ENCODE measurements around the gene ZNF217. TPM values are rescaled to one million over a fixed set of nuclear protein-coding genes. Genes with fewer than 3 reads are reported as not detected.
A peak's percentile ranks its signal among the peaks of the same experiment; 100 is the strongest.

The ZNF217 gene
- total and polyA plus RNA-seq, 9 of the 15 experiments (the other 6 are each of a cell fraction or from before 2014, with no cell fraction given) = 3.0 to 41.8 (median 16.8) TPM

DNA sequence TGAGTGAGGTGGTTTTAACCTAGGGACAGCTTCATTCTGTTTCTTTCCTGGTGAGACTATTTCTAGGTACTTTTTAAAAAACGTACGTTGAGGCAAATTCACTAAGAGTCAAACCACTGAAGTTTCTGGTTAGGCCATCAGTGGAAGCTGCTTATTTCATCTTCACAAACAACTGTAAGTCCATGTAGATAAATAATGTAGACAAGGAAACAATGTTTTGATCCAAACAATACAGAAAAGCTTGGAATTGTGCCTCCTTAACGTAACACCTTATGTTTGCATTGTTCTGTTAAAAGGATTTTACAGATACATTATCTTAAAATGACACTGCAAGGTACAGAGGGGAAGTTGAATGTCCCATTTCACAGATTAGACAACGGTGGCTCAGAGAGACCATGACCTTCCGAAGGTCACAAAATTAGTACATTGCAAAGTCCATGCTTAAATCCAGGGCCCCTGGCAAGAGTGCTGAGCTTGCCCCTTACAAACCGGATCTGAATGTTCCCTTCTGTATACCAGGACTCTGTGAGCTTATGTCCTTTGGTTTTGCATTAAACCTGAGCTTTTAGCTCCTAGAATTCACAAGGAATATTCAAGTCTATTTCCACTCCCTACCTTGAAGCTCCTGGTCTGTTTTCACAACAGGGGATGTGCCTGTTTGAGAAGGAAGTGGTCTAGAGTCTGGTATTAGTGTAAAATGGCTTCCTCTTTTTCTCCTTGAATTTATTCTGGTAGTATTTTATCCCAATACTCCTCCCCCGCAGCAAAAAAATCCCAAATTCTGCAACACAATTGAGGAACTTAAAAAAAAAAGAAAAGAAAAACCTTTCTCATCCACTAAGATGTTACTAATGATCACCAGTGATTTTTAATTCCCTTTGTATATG is 28.9 kb upstream of the ZNF217 start (continued):
- TF ChIP-seq, protein P1, sequence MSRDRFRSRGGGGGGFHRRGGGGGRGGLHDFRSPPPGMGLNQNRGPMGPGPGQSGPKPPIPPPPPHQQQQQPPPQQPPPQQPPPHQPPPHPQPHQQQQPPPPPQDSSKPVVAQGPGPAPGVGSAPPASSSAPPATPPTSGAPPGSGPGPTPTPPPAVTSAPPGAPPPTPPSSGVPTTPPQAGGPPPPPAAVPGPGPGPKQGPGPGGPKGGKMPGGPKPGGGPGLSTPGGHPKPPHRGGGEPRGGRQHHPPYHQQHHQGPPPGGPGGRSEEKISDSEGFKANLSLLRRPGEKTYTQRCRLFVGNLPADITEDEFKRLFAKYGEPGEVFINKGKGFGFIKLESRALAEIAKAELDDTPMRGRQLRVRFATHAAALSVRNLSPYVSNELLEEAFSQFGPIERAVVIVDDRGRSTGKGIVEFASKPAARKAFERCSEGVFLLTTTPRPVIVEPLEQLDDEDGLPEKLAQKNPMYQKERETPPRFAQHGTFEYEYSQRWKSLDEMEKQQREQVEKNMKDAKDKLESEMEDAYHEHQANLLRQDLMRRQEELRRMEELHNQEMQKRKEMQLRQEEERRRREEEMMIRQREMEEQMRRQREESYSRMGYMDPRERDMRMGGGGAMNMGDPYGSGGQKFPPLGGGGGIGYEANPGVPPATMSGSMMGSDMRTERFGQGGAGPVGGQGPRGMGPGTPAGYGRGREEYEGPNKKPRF (IDR thresholded peaks at IDR 0.05; ENCODE audit: low read depth, low read length) = no peak
- no peak for TF ChIP-seq ZNF764 (CRISPR knock-in tag; IDR thresholded peaks at IDR 0.05; ENCODE audit: low read depth)
- no peak for TF ChIP-seq TCF7 (IDR thresholded peaks at IDR 0.05; ENCODE audit: borderline replicate concordance)
- no peak for TF ChIP-seq ZC3H11A (IDR thresholded peaks at IDR 0.05; ENCODE audit: low read depth, low read length)
- no peak for TF ChIP-seq SMARCA4 (IDR thresholded peaks at IDR 0.05)
- 0 out of 2 replicates have a peak, but pooled peaks have one; percentile 9 for TF ChIP-seq OTX1 (CRISPR knock-in tag; IDR thresholded peaks at IDR 0.05)
- TF ChIP-seq IRF2 (CRISPR knock-in tag; IDR thresholded peaks at IDR 0.05) = no peak
- 0 out of 4 replicates have a peak, but pooled peaks of 1 of the 2 experiments have one; percentile 42 for TF ChIP-seq HDAC1 (IDR thresholded peaks at IDR 0.05)
- TF ChIP-seq, protein P2, sequence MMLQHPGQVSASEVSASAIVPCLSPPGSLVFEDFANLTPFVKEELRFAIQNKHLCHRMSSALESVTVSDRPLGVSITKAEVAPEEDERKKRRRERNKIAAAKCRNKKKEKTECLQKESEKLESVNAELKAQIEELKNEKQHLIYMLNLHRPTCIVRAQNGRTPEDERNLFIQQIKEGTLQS (IDR thresholded peaks at IDR 0.05) = no peak
- TF ChIP-seq, protein P2 (CRISPR knock-in tag; conservative IDR thresholded peaks at IDR 0.05) = no peak
- TF ChIP-seq SMARCC2 (IDR thresholded peaks at IDR 0.05; ENCODE audit: low read depth) = no peak
- no peak for TF ChIP-seq KLF16 (IDR thresholded peaks at IDR 0.05)
- TF ChIP-seq PCBP1 (IDR thresholded peaks at IDR 0.05; ENCODE audit: low read depth, low read length, poor library complexity, severe bottlenecking) = no peak
- no peak for TF ChIP-seq GTF2F1 (IDR thresholded peaks at IDR 0.05; ENCODE audit: low read depth, low read length)
- no peak for TF ChIP-seq TAF7 (tag; IDR thresholded peaks at IDR 0.05)
- no peak for TF ChIP-seq ZNF436 (CRISPR knock-in tag; IDR thresholded peaks at IDR 0.05)
- TF ChIP-seq ZNF134 (CRISPR knock-in tag; conservative IDR thresholded peaks at IDR 0.05) = peak; percentile 29; the same call in 1 of the 2 replicates
- TF ChIP-seq MCM3 (IDR thresholded peaks at IDR 0.05) = no peak
- TF ChIP-seq POLR2AphosphoS5 (IDR thresholded peaks at IDR 0.05; ENCODE audit: control insufficient read depth, insufficient read depth, low read depth, low read length) = no peak
- TF ChIP-seq ZNF518B (CRISPR knock-in tag; IDR thresholded peaks at IDR 0.05) = no peak
- TF ChIP-seq SLC30A9 (CRISPR knock-in tag; IDR thresholded peaks at IDR 0.05) = no peak
- no peak for TF ChIP-seq CHD4 (IDR thresholded peaks at IDR 0.05; ENCODE audit: insufficient read depth, insufficient replicate concordance, low read depth, low read length, poor library complexity, severe bottlenecking)
- TF ChIP-seq SOX6 (IDR thresholded peaks at IDR 0.05) = 0 out of 2 replicates have a peak, but pooled peaks have one; percentile 43
